ENCODE measurements around the gene UBXN6.

The UBXN6 gene

DNA sequence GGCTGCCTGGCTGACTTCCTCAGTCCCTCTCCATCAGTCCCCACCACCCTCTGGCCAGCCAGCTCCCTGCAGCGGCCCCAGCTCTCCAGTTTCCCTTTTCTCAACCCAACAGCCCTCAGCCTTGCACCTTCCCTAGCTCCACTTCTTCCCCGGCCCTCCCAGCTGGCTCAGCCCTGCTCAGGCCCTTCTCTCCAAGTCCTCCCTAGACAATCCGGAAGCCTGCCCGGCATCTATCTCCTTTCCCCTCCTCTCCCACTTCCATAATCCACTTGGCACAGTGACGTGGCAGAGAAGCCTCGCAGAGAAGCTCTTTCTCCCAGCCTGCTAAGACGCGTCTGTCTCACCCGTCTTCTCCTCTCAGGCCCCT lies 1.1 kb downstream of the UBXN6 start:
- DNase-seq = no peak

DNA sequence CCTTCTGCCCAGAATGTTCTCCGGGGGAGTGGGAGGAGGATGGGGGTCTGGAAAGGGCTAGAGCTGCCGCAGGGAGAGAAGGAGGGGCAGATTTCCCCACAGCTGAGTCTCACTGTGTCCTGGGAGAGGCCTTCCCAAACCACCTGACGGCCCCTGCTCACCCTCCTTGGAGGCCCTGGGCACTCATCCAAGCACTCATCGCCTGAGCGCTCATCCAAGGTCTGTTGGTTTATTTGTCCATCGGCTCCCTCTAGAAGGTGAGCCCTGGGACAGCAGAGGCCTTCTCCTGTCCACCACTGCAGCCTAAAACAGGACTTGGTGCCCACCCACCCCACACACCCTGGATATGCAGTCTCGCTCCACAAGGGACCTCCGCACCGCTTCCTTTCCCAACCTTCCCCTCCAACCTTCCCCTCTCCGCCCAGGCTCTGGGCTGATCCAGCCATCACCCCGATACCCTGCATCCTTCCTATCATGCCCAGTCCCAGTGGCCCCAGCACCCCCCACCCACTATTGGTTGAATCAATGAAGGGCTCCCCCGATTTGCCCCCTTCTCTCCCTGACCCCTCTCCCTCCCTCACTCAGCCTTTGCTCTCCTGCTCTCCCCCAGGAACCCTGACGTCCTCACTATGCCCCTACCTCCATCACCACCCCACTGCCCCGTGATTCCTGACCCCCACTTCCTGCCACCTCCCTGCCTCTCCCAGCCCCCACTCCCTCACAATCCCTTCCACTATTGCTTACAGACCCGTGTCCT lies 1.7 kb downstream of the UBXN6 start:
- no peak for DNase-seq

DNA sequence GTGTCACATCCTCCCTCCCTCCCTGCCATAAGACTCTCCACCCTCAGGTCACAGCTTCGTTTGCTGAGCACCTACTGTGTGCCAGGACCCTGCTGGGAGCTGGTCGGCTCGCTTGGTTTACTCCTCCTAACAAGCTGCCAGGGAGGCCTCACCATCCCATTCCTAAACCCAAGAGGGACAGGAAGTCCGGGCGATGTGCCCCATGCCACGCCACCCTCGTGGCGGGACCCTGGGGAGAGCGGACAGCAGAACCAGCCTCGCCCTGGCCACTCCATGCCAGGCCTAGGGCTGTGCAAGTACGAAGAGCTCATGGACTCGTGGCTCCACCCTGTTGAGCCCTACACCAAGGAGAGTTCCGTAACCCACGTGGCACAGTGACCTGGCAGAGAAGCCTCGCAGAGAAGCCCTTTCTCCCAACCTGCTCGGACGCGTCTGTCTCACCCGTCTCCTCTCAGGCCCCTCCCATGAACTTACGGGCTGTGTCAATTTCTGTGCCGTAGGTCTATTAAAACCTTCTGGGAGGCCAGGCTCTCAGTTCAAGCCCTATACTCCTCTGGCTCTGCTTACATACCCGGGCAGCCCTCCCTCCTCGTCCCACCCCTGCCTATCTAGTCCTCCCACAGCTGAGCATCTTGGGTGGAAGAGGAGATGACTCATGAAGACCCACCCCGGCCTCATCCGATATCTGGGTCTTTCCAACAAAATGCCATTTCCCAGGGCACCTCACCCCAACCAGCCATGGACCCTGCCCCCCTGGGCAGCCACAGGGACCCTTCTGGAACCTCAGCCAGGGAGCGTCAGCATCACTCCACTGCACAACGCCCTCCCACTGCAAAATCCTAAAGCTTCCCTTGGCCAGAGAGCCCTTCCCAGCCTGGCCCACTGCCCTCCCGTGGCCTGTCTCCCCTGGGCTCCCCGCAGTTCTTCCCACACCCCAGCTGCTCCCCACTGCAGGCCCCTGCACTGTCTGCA lies 2.6 kb downstream of the UBXN6 start:
- no peak for DNase-seq

DNA sequence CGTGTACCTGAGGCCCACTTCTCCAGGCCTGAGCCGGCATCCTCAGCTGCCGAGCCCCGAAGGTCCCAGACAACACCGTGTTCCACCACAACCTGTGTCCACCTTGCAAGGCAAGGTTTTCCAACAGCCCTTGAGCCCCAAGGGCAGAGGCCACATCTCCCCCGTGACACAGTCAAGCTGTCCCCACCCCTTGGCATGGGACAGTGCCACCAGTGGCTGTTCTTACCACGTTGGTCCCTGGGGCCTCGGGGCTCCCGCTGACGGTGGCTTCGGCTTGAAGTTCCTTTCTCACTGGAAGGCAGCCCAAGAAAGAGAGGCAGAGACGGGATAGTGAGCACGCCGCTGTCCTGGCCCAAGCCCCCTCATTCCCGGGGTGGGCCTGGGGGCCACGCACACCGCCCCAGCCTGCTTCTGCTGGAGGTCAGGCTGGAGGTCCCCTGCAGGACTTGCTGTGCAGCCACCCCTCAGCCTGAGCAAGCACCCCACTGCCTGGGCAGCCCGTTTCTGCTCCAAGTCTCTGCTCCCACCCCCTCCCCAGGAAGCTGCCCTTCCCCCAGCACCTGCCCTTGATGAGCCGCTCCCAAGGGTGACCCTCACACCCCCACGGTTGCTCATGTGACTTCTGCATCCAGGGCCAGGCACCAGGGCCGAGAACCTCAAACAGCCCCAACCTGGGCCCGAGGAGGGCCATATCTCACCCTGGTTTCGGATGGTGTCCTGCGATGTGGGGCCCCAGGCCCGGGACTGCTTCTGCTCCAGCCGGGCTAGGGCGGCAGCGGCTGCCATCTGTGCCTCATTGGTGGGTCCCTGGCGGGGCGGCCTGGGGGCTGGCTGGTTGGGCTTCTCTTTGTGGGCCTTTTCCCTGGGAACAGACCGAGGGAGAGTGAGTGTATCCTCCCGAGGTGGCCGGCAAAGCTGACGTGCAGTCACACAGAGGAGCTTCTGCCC lies 4.1 kb downstream of the UBXN6 start:
- no peak for DNase-seq

DNA sequence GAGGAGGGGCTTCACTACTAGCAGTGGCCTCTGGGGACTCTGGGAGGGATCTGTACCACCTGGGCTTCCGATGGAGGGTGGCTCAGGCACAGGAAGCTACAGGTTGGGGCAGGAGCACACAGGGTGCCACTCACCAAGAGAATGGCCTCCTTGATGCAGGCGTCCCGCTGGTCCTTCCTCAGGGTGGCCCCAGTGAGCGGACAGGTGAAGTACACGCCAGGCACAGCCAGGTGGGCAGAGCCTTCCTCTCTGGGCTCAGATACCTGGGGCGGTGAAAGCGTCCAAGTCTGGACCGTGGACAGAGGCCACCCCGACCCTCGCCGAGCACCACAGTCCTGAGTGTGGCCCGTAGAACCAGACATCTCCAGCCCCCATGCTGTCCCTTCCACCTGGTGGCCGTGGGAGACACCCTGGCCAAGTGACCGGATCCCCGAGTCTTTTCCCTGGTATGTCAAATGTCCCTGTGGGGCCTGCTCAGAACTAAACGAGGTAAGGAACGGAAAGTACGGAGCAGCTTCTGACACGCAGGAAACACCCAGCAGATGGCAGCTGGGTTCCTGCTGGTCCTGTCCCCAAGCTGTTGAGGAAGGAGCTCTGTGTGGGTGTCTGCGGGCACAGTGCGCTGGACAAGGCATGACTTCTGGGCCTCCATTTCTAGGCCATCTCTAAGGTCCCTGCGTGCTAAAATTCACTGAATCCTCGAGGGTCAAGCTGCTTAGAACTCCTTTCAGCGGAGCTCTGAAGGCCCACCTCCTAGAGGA lies 5.2 kb downstream of the UBXN6 start:
- no peak for DNase-seq

DNA sequence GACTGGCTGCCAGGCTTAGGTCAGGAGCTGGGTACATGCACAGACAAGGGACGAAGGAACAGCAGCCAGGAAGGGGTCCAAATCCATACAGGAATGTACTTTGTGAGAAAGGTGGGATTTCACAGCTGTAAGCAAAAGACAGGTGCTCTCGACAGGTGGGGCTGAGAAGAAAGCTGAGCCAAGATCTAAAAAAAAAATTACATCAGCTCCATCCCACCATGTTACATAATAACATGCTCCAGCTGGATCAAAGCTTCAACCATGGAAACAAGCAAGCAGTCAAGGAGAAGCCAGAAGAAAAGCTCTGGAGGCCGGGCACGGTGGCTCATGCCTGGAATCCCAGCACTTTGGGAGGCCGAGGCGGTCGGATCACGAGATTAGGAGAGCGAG lies 8.0 kb downstream of the UBXN6 start:
- no peak for DNase-seq

DNA sequence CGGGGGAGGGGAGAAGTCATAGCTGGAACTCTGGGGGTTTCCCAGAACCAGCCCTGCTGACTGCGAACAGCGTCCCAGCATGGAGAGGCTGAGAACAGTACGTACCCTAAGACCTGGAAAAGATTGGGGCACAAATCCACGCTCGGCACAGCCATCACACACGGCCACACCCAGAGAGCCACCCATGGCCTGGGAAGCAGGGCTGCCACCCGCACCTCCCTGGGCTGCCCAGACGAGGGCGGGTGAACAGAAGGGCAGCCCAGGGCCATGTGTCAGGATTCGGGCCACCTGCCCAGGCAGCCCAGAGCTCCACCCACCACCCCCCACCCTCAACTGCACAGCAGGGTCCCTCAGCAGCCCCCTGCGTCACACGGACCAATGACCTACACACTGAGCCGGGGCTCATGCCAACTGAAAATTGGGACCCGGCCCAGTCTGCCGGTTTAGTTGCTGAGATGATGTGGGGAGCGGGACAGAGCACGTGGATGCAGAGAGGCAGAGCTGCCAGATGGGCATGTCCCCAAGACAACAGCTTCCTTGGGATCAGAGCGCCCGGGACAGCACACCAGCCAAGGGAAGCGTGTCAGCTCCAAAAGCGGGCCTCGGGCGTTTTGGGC lies 8.5 kb downstream of the UBXN6 start:
- DNase-seq = no peak

DNA sequence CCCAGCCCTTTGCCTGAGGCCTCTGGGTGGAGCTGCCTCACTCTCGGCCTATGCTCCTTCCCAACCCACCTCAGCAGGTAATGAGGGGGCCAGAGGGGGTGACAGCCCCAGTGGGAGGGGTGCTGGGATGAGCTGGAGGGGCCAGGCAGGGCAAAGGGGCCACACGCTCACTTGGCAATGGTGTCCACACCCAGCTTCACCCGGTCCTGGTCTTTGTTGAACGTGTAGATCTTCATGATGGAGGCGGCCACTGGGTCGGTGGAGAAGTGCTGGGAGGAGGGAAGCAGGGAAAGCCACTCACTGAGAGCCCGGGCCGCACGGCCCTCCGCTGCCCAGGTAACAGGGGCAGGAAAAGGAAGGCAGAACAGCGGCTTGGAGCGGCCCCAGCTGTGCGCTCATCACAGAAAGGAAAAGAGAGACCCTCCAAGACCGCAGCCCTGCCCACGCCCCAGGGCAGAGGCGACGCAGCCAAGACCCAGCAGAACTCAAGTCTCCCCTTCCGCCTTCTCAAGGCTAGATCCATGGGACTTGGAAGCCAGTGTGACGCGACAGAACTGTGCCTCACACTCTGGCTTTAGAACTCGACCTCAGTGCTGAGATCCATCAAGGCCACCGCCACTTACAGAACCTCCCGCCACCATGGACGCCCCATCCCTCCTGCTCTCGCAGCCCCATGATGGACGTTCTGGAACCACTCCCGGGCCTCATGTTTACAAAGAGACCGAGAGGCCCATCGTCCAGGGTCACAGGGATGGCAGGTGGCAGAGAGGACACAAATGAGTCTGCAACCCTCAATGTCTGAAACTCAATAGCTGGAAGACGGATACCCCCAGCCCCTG lies 9.2 kb downstream of the UBXN6 start:
- DNase-seq = no peak

DNA sequence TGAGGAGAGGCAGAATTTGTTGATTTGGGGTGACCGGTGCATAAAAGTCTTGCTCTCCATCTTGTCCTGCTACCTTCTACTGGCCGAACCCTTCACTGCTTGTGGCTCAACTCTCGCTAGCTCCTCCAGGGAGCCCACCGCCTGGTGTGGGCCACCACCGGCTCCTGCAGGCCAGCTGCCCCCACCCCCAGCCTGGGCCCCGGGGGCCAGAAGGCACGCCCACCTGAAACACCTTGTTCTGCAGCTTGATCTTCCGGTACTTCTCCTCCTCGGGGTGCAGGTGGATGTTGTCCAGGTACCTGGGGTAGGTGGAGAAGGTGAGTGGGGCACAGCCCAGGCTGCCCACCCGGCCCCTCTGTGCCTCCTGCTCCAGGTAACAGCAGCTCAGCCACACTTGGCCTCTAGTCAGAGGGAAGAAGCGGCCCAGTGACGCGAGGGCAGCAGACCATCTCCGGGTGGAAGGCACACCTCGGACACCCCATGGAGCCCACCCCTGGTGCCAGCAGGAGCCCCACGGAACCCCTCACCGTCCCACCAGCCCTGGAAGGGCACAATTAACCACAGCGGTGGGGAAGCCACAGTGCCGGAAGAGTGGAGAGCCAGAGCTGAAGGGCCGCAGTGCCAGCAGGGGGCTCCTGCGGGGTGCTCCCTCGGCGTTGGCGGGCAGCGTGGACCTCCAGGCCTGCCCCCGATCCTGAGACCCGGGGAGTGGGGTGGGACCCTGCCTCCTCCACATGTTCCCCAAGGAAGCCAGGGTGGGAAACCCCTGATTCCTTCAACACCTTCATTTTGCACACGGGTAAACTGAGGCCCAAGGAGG lies 10.1 kb downstream of the UBXN6 start:
- no peak for DNase-seq

DNA sequence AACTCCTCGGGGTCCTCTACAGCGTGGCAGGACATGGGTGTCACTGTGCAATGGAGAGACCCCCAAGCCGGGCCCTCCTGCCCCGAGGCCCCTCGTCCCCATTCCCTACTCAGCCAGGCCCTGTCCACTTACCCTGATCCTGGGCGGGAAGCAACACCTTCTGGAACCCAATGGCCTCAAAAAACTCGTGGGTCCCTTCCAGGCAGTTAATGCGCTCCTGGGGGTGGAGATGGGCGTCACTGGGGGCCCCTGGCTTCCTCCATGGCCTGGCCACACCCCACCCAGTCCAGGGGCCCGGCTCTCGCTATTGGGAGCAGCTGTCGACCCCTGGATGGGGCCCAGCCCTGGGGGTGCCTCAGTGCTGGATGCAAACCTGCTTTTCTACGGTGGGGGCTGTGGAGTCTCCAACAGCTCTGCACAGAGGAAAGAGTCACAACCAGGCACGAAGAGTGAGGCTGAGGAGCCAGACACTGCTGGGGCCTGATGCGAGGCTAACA lies 10.8 kb downstream of the UBXN6 start:
- no peak for DNase-seq

DNA sequence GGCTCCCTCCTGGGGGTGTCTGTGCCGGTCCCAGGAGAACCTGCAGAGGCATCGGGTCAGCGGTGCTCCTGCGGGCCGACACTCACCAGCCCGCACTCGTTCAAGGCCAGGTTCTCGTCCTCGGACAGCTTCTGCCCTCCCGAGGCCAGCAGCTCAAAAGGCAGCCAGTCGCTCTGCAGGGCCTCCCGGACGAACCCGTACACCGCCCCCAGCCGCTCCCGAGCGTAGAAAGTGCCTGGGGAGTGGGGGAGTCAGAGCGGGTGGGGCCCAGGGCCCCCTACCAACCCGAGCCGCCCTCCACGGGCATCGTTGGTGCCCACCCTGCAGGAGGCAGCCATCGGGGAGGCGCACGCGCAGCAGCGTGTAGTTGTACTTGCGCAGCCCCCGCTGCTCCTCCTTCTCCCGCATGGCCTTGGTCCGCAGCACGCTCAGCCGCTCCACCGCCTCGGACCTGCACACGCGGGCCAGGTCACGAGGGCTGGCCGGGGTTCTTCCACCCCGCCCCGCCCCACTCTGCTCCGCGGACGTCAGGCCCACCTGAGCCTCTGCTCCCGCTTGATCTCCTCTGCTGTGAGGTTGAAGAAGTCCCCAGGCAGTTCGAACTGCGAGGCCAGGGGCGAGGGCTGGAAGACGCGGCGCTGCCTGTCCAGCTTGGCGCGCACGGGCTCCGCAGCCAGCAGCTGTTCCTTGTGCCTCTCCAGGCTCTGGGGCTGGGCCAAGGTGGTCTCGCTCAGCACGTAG lies 11.5 kb downstream of the UBXN6 start:
- DNase-seq = no peak

DNA sequence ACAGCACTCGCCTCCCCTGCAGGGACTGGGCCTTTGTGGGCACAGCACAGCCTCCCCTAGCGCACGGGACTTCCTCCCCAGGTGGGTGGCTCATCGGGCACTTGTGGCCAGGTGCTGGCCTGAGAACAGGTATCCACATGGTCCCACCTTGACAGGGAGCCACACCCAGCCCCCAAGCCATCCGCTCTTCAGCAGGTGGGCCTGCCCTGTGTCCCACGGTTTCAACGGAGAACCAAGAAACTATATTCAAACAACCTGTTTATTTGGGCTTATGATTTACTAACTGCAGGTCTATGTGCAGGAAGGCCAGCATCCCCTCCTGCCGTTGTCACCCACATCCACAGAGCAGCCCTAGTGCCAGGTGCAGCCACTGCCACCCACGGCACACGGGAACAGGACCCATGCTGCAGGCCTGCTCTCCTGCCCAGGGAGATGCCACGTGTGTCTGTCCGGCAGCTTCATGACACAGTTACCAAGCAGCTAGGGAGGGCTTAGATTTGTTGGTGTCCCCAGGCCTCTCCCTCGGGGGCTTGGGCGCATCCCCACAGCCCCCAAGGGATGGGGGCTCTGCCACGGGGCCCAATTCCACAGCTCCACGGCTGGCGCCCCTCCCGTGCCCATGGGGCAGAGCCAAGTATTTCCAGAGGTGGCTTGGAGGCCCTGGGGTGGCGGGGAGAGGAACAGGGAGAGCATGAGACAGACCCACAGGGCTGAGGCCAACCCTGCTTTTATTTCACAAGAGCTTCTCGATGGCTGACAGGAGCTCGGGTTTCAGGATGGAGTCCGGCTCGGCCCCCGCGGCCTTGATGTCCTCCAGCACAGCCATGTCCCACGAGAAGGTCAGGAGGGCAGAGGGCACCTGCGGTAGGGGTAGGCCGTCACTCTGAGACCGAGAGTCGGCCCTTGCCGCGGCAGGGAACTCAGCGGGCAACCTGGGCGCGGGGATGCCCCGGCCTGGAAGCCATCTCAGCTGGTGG lies 12.5 kb downstream of the UBXN6 start:
- DNase-seq = no peak

DNA sequence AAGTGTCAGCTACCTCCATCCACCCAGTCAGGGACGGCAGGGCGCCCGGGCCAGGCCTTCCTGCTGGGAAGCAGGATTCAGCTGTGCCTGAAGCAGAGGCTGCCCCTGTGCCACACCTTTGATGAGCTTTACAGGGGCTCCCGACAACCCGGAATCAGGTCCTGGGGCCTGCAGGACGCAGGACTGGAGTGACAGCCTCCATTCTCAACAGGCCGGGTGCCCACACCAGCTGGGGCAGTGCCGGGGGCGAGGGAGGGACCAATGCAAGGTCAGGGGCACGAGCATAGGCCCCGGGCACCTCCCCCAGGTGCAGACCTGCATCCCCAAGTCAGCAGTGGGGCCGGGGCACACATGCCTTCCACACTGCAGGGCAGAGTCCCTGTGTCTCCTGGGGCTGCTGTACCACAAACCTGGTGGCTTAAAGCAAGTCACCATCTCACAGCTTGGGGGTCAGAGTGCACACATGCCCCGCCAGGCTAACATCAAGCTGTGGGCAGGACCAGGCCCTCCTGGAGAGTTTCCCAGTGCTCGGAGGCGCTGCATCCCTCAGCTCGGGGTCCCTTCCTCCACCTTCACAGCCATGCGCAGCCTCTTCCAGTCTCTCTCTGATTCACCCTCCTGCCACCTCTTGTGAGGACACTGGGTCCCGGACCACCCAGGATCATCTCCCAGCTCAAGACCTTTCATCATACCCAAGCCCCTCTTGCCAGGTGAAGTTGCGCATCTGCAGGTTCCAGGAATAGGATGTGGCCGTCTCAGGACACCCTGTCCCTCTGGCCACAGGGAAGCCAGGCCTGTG lies 13.4 kb downstream of the UBXN6 start:
- no peak for DNase-seq

DNA sequence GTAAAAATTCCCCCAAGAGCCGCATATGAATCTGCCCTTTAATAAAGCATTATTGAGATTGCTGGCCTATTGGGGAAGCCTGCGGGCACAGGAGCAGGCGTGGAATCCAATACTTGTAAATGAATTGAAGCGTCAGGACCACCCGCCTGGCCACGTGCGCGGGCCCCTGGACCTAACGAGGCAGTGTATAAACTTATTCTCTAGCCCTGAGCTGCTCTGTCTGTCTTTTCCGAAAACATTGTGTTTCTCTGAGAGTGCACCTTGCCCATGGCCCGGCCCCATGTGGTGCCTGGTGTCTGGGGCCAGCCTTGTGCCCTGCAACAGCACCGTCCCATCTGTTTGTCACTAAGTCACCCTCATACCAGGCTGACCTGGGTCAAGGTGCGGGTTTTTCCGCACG lies 14.4 kb downstream of the UBXN6 start:
- no peak for DNase-seq

DNA sequence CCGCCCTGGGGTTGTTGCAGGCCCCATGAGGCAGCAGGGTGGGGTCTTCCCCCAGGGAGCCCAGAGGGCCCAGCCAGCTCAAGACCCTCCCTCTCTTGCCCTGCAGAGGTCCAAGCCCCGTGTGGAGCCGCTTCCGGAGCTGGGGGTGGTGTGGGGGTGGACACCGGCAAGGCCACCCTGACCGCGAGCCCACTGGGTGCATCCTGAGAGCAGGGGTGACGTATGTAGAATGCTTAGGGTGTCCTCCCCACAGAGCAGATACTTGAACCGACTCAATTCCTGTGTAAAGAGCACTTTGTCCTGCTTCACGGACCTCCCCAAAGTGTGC lies 14.8 kb downstream of the UBXN6 start:
- no peak for DNase-seq

DNA sequence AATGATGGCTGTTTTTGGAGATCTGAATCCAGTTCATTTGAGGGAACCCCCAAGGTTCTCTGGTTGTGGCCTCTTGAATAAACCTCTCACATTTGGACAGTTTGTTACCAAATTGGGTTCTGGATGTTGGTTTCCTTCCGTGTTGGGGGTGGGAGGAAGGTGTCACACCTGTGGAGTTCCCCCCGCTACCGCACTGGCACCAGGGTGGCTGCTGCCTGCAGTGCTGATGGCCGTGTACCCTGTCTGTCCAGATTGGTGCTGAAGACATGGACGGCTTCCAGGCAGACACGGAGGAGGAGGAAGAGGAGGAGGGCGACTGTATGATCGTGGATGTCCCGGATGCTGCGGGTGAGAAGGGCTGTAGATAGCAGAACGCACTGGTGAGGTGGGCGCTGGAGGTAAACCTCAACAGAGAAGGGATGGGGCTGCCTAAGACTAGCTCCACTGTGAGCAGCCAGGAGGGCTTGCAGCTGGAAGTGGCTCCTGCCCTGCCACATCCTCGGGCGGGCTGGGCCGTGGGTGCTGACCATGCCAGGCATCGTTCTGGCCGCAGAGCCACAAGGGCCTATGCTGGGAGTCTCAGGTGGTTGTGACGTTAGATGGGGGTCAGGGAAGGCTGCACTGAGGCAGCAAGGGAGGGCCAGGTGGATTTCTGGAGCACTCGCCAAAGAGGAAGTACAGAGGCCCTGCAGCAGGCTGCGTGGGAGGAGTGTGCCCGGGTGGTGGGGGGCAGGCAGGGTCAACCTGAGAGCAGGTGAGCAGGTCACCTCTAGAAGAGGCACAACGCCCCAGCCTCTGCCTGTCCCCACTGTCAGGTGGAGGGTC lies 15.4 kb downstream of the UBXN6 start:
- no peak for DNase-seq

Data from activated gamma-delta T cell (primary cell).